ENCODE data around the gene TOP2B.

The TOP2B gene

GRCh38 chr3:25597535-25598101, 67.1 kb downstream of the TOP2B start:
- Histone ChIP-seq H3K4me3 (no peak overlapping the region), H3K27ac (no peak overlapping the region)
- no peak for TF ChIP-seq CTCF (IDR thresholded peaks at IDR 0.05)
- DNase-seq (ENCODE audit: low spot score), result no peak

- peak overlapping the region in 1 of 2 donors; percentile 32 for H3K27ac ChIP-seq
- TF ChIP-seq CTCF (IDR thresholded peaks at IDR 0.05), result peak; percentile 86
- DNase-seq (ENCODE audit: low spot score), result no peak
These were observed 70.7 kb downstream of the TOP2B start for GRCh38 chr3:25594007-25594502.

GRCh38 chr3:25593001-25593400, 71.7 kb downstream of the TOP2B start:
- no peak for TF ChIP-seq CTCF (IDR thresholded peaks at IDR 0.05)
- DNase-seq (ENCODE audit: low spot score), result no peak
- Histone ChIP-seq H3K4me3 (no peak overlapping the region), H3K27ac (peak overlapping the region in 1 of 2 donors; percentile 56)

More at GRCh38 chr3:25594007-25594502, 70.7 kb downstream of the TOP2B start:
- no peak overlapping the region for H3K4me3 ChIP-seq

GRCh38 chr3:25592510-25592968, 72.2 kb downstream of the TOP2B start:
- DNase-seq (ENCODE audit: low spot score), result peak; percentile 85
- no peak for TF ChIP-seq CTCF (IDR thresholded peaks at IDR 0.05)
- H3K27ac ChIP-seq, result peak overlapping the region in 1 of 2 donors; percentile 56
- H3K4me3 ChIP-seq, result no peak overlapping the region

- no peak for TF ChIP-seq CTCF (IDR thresholded peaks at IDR 0.05)
- Histone ChIP-seq H3K4me3 (no peak overlapping the region), H3K27ac (peak overlapping the region; percentile 55 to 77)
- no peak for DNase-seq (ENCODE audit: low spot score)
These were observed 74.9 kb downstream of the TOP2B start for GRCh38 chr3:25589783-25590258.

- peak overlapping the region; percentile 55 to 77 for H3K27ac ChIP-seq
- no peak for DNase-seq (ENCODE audit: low spot score)
- no peak for TF ChIP-seq CTCF (IDR thresholded peaks at IDR 0.05)
- H3K4me3 ChIP-seq, result no peak overlapping the region
These were observed 75.5 kb downstream of the TOP2B start for GRCh38 chr3:25589104-25589782.

Data from coronary artery (tissue), 2 donors.